OCI-LY1 (cell line): ENCODE results near the gene TLR9.

Experiments
- H2AFZ ChIP-seq: fragments of 200-600 bp; sonication (generic), shearing (Covaris generic); 2 replicates; pipeline ENCODE4 v1.6.0; 2014; ENCODE audit warnings: antibody characterized with exemption, mild to moderate bottlenecking, low read length
- H3F3A ChIP-seq: fragments of 200-600 bp; sonication (generic), shearing (Covaris generic); 2 replicates; pipeline ENCODE4 v1.6.0; 2014; ENCODE audit warnings: mild to moderate bottlenecking, antibody characterized with exemption, low read length, moderate library complexity; ENCODE audit not compliant: insufficient read depth
- H3K27ac ChIP-seq: fragments of 200-600 bp; sonication (generic); 2 replicates; pipeline ENCODE4 v1.5.1; 2014; ENCODE audit warnings: low read length, mixed run types, mild to moderate bottlenecking, low read depth; ENCODE audit not compliant: poor library complexity, severe bottlenecking
- H3K27me3 ChIP-seq: fragments of 200-600 bp; sonication (generic); 2 replicates; pipeline ENCODE4 v1.6.0; 2014; ENCODE audit warnings: antibody characterized with exemption, mild to moderate bottlenecking, low read length, moderate library complexity; ENCODE audit not compliant: insufficient read depth
- H3K36me3 ChIP-seq: fragments of 200-600 bp; sonication (generic); 2 replicates; pipeline ENCODE4 v1.6.1; 2014; ENCODE audit warnings: mild to moderate bottlenecking, antibody characterized with exemption, low read length, moderate library complexity, mixed read lengths; ENCODE audit not compliant: insufficient read depth
- H3K4me1 ChIP-seq: fragments of 200-600 bp; sonication (generic); 2 replicates; pipeline ENCODE4 v1.5.1; 2014; ENCODE audit warnings: mild to moderate bottlenecking, low read length, moderate library complexity; ENCODE audit not compliant: insufficient read depth, severe bottlenecking
- H3K4me2 ChIP-seq: fragments of 200-600 bp; sonication (generic), shearing (Covaris generic); 2 replicates; pipeline ENCODE4 v1.6.1; 2014; ENCODE audit warnings: low read length
- H3K4me3 ChIP-seq: fragments of 200-600 bp; sonication (generic); 2 replicates; pipeline ENCODE4 v1.5.1; 2014; ENCODE audit warnings: low read length, low read depth, mild to moderate bottlenecking, mixed read lengths; ENCODE audit not compliant: poor library complexity, severe bottlenecking
- H3K79me2 ChIP-seq: fragments of 200-600 bp; shearing (Covaris generic); 2 replicates; pipeline ENCODE4 v1.6.1; 2016; ENCODE audit warnings: mixed run types, low read length, mixed read lengths; ENCODE audit not compliant: insufficient read depth
- H3K9ac ChIP-seq: fragments of 200-600 bp; sonication (generic), shearing (Covaris generic); 2 replicates; pipeline ENCODE4 v1.6.1; 2014; ENCODE audit warnings: mild to moderate bottlenecking, low read length, mixed read lengths
- H3K9me2 ChIP-seq: fragments of 200-600 bp; sonication (generic), shearing (Covaris generic); 2 replicates; pipeline ENCODE4 v1.6.1; 2014; ENCODE audit warnings: low read depth, mild to moderate bottlenecking, low read length, mixed read lengths
- H3K9me3 ChIP-seq: fragments of 200-600 bp; shearing (Covaris generic); 2 replicates; pipeline ENCODE4 v1.6.1; 2014; ENCODE audit warnings: low read length, mixed read lengths
- H4K20me1 ChIP-seq: fragments of 200-600 bp; sonication (generic), shearing (Covaris generic); 2 replicates; pipeline ENCODE4 v1.6.0; 2016; ENCODE audit warnings: mild to moderate bottlenecking, low read length; ENCODE audit not compliant: insufficient read depth
- EZH2 ChIP-seq: fragments of 200-600 bp; sonication (generic), shearing (Covaris generic); IDR thresholded peaks from 2 replicates; pipeline ENCODE4 v1.8.0; 2017; ENCODE audit warnings: borderline replicate concordance, mixed run types, mild to moderate bottlenecking, antibody characterized with exemption, low read length, moderate library complexity, mixed read lengths
- TF ChIP-seq, protein P1 (sequence below): fragments of 200-600 bp; sonication (generic), shearing (Covaris generic); IDR thresholded peaks from 2 replicates; pipeline ENCODE4 v1.5.1; 2017; ENCODE audit warnings: mild to moderate bottlenecking, antibody characterized with exemption, low read length, moderate library complexity, mixed read lengths

TLR9 gene

DNA sequence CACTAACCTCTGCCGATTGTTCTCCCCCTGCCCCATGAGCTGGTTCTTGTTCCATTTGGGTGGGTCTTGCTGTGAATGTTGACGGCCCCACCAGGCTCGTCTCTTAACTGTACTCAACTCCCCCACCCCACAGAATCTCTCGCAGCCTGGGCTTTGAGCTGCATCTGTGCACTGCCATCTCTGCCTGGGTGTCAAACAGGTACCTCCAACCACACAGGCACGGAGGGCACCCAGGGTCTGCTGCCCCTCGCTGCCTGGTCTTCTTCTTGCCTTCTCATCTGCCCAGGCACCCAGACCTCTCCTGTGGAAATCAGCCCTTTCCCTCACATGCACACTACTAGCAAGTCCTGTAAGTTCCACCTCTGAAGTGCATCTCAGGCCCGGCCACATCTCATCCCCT, 10.1 kb downstream of the TLR9 start:
- Histone ChIP-seq H3K9me3 (no peaks in the 10 kb centered on the region), H3K9ac (no peak overlapping the region), H3F3A (no peaks in the 10 kb centered on the region), H3K9me2 (no peaks in the 10 kb centered on the region), H3K4me2 (no peak overlapping the region), H4K20me1 (no peaks in the 10 kb centered on the region), H2AFZ (no peak overlapping the region), H3K4me1 (peaks cover 13% of the 10 kb centered on the region), H3K27ac (no peak overlapping the region), H3K4me3 (no peak overlapping the region), H3K79me2 (no peaks in the 10 kb centered on the region), H3K27me3 (no peaks in the 10 kb centered on the region), H3K36me3 (peaks cover 65% of the 10 kb centered on the region)
- TF ChIP-seq, protein P1, sequence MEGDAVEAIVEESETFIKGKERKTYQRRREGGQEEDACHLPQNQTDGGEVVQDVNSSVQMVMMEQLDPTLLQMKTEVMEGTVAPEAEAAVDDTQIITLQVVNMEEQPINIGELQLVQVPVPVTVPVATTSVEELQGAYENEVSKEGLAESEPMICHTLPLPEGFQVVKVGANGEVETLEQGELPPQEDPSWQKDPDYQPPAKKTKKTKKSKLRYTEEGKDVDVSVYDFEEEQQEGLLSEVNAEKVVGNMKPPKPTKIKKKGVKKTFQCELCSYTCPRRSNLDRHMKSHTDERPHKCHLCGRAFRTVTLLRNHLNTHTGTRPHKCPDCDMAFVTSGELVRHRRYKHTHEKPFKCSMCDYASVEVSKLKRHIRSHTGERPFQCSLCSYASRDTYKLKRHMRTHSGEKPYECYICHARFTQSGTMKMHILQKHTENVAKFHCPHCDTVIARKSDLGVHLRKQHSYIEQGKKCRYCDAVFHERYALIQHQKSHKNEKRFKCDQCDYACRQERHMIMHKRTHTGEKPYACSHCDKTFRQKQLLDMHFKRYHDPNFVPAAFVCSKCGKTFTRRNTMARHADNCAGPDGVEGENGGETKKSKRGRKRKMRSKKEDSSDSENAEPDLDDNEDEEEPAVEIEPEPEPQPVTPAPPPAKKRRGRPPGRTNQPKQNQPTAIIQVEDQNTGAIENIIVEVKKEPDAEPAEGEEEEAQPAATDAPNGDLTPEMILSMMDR: no peak
- no peak for TF ChIP-seq EZH2

DNA sequence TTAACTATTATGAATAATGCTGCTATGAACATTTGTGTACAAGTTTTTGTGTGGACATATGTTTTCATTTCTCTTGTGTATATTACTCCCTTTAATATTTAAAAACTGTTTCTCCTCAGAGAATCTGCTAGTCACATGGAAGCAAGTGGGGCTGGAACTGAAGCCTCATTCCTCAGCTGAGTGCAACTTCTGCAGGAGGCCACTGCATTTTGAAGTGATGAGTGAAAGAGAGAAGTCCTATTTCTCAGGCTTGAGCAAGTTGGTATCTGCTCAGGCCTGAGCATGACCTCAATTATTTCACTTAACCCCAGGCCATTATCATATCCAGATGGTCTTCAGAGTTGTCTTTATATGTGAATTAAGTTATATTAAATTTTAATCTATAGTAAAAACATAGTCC, 11.5 kb downstream of the TLR9 start:
- TF ChIP-seq, protein P1: no peak
- TF ChIP-seq EZH2: no peak
- no peaks in the 10 kb centered on the region for H3K9me2 ChIP-seq
- no peaks in the 10 kb centered on the region for H4K20me1 ChIP-seq
- no peaks in the 10 kb centered on the region for H3K9me3 ChIP-seq
- peaks cover 70% of the 10 kb centered on the region for H3K36me3 ChIP-seq
- no peak overlapping the region for H3K4me2 ChIP-seq
- no peak overlapping the region for H2AFZ ChIP-seq
- H3K79me2 ChIP-seq: no peaks in the 10 kb centered on the region
- H3K27me3 ChIP-seq: no peaks in the 10 kb centered on the region
- H3K27ac ChIP-seq: no peak overlapping the region
- H3F3A ChIP-seq: no peaks in the 10 kb centered on the region
- H3K4me1 ChIP-seq: peaks cover 10% of the 10 kb centered on the region
- no peak overlapping the region for H3K9ac ChIP-seq
- H3K4me3 ChIP-seq: no peak overlapping the region

DNA sequence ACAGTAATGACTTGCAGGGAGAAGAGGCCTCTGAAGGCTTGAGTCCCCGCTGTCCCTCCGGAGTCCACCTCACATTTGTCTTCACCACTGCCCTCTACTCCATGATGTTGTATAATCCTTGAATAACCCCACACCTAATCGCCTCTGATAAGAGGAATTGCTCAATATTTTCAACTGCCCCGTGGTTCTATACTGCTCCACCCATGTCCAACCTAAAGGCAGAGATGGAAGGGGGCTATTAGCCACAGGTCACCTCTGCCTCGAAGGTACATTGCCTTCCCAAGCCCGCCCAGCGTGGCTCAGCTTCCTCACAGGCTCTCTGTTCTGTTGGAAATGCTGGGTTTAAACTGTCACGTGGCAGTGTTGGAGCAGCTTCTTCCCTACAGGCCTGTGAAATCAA, 12.4 kb downstream of the TLR9 start:
- H3K36me3 ChIP-seq: peaks cover 79% of the 10 kb centered on the region
- H3K4me1 ChIP-seq: peaks cover 6% of the 10 kb centered on the region
- H3K4me2 ChIP-seq: no peak overlapping the region
- TF ChIP-seq EZH2: no peak
- H2AFZ ChIP-seq: no peak overlapping the region
- no peak overlapping the region for H3K27ac ChIP-seq
- H3K27me3 ChIP-seq: no peaks in the 10 kb centered on the region
- no peaks in the 10 kb centered on the region for H3K9me3 ChIP-seq
- H3K79me2 ChIP-seq: no peaks in the 10 kb centered on the region
- no peak overlapping the region for H3K9ac ChIP-seq
- H3F3A ChIP-seq: no peaks in the 10 kb centered on the region
- H3K9me2 ChIP-seq: no peaks in the 10 kb centered on the region
- no peaks in the 10 kb centered on the region for H4K20me1 ChIP-seq
- H3K4me3 ChIP-seq: no peak overlapping the region

DNA sequence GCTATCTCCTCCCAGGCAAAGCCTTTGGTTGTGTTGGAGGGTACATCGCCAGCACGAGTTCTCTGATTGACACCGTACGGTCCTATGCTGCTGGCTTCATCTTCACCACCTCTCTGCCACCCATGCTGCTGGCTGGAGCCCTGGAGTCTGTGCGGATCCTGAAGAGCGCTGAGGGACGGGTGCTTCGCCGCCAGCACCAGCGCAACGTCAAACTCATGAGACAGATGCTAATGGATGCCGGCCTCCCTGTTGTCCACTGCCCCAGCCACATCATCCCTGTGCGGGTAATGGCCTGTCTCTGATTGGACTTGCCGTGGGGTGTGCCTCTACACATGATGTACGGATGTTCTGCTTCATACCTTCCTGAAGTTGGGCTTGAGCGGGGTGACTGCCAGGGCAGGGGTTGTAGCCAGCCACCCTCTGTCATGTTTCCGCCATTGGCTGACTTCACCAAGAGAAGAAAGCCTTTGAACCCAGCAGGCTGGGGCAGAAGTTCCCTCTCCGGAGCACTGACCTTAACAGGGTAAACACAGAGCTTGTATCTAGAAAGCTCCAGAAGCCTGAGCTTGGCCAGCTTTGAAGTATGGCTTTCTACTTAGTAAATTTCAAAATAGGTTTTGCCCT, 14.1 kb downstream of the TLR9 start:
- TF ChIP-seq, protein P1: no peak
- no peak for TF ChIP-seq EZH2
- Histone ChIP-seq H3K36me3 (peaks cover 89% of the 10 kb centered on the region), H3K79me2 (no peaks in the 10 kb centered on the region), H3K9me3 (no peaks in the 10 kb centered on the region), H3K4me1 (no peaks in the 10 kb centered on the region), H2AFZ (no peak overlapping the region), H3K4me2 (no peak overlapping the region), H3K9me2 (no peaks in the 10 kb centered on the region), H3K27me3 (no peaks in the 10 kb centered on the region), H3K27ac (no peak overlapping the region), H3K9ac (no peak overlapping the region), H3K4me3 (no peak overlapping the region), H3F3A (no peaks in the 10 kb centered on the region), H4K20me1 (no peaks in the 10 kb centered on the region)
